ENCODE results near the gene JMJD8. TPM values are rescaled to one million over a fixed set of nuclear protein-coding genes. Genes with fewer than 3 reads are reported as not detected.
A peak's percentile ranks its signal among the peaks of the same experiment; 100 is the strongest.

Gene JMJD8
- total and polyA plus RNA-seq, 5 donors: 49.7 to 55.7 (median 53.7) TPM

DNA sequence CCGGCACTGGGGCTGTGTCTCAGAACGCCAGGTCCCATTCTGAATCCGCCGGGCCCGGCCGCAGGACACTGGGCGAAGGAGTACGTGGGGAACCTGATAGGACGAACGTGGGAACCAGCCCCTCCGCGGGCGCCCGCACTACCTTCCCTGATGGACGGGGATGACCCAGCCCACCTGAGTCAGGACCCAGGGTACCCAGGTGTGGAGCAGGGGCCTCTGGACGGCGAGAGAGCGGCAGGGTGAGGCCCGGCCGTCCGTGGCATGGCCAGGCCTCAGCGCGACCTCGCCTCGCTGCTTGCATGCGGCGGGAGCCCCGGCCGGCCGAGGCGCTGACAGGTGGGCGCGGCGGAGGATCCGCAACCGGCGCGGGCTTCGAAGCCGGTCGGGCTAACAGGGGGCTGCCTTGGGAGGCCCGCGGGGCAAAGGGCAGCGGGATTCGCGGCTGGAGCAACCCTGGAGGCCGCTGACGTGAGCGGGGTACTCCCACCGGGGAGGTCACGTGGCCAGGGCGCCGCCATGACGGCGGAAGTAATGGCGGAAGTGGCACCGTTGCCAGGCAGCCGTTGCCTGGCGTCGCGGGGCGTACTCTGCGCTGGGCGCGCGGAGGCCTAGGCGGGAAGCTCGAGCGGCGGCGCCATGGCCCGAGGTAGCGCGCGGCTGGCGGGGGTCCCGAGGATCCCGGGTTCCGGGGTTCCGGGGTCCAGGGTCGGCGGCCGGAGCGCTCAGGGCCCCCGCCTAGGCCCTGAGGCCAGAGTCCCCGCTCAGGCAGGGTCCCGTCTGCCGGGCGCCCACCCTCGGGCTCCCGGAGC is 35.1 kb downstream of the JMJD8 start, which contains the start of gene WDR90:
Gene WDR90, plus strand, starts transcription at position 585 of the 809 bp plus-strand sequence. Its CDS starts 52 bp downstream, at position 637.
- peak; percentile 88 to 90 for ATAC-seq
- peaks cover 3% of the 10 kb centered on the region for H3K4me1 ChIP-seq (ENCODE audit: control insufficient read depth, insufficient read depth, low read length)
- no peaks in the 10 kb centered on the region for H3K9me3 ChIP-seq (ENCODE audit: control insufficient read depth, low read length)
- WGBS: under 1% methylated on average over 91 of the region's 91 CpGs
- peak within 1 kb of the TSS; percentile 51 for H3K4me3 ChIP-seq (ENCODE audit: low read length)
- peak; percentile 96 to 98 (median 98) for DNase-seq
- no peaks in the 10 kb centered on the region for H3K27me3 ChIP-seq (ENCODE audit: control insufficient read depth, insufficient read depth)
- peak within 1 kb of the TSS; percentile 13 for H3K27ac ChIP-seq (ENCODE audit: low read length)
- intact Hi-C loops (cut with DNase I): no loop called here

DNA sequence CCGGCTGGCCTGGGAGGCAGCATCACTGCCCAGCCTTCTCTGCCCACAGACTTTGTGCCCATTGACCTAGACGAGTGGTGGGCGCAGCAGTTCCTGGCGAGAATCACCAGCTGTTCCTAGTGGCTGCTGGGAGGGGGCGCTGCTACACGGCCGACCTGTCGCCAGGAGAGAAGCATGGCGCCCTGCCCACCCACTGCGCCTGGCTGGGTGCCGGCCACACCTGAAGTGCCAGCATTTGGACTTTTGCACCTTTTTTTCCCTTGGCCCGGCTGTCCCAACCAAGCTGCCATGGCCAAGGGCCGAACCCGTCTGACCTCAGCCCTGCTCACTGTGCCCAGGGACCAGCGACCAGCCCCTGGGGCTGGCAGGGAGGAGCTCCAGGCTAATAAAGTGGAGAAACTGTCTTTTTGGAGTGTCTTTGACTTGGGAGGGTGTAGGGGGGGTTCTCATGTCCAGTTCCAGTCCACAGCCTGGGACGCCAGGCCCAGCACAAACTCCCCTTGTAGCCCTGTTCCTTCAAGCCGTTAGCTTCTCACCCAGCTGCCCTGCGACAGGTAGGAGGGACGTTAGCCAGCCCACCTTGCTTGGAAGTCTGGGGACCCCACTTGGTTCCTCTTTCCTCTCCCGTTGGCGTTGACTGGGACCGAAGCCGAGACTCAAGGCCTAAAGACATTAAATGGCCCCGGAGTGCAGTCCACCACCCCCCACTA is 35.9 kb downstream of the JMJD8 start:
- peak overlapping the region; percentile 51 for H3K4me3 ChIP-seq (ENCODE audit: low read length)
- peaks cover 3% of the 10 kb centered on the region for H3K4me1 ChIP-seq (ENCODE audit: control insufficient read depth, insufficient read depth, low read length)
- ATAC-seq (no peak), DNase-seq (no peak)
- WGBS: 44% methylated on average over 24 of the region's 24 CpGs
- intact Hi-C loops (cut with DNase I): no loop called here
- peak overlapping the region; percentile 13 for H3K27ac ChIP-seq (ENCODE audit: low read length)
- no peaks in the 10 kb centered on the region for H3K9me3 ChIP-seq (ENCODE audit: control insufficient read depth, low read length)
- H3K27me3 ChIP-seq (ENCODE audit: control insufficient read depth, insufficient read depth): no peaks in the 10 kb centered on the region

DNA sequence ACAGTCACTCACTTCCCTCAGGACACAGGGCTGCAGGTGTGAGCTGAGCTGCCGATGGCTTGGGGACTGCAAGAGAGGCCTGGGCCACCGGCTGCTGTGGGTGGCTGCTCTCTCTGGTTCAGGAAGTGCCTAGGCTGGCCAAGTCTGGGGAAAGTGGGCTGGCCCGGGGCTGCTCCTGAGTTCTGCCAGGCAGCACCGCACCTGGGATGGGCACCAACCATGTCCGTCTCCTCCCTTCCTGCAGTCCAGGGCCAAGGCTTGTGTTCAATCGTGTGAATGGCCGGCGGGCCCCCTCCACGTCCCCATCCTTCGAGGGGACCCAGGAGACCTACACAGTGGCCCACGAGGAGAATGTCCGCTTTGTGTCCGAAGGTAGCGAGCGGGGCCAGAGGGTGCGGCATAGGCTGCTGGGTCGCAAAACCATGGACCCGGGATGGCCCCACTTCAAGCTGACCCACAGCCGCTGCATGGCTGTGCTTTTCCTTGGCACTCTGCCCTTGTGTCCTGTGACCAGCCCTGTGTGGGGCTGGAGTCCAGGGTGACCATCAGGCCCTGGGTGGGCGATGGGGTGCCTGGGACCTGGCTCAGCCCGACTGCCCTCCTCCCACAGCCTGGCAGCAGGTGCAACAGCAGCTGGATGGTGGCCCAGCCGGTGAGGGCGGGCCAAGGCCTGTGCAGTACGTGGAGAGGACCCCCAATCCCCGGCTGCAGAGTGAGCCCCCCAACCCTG is 36.8 kb downstream of the JMJD8 start:
- no peaks in the 10 kb centered on the region for H3K27me3 ChIP-seq (ENCODE audit: control insufficient read depth, insufficient read depth)
- H3K4me3 ChIP-seq (ENCODE audit: low read length): no peak overlapping the region
- WGBS: 75% methylated on average over 25 of the region's 25 CpGs
- no peaks in the 10 kb centered on the region for H3K9me3 ChIP-seq (ENCODE audit: control insufficient read depth, low read length)
- H3K4me1 ChIP-seq (ENCODE audit: control insufficient read depth, insufficient read depth, low read length): peaks cover 3% of the 10 kb centered on the region
- DNase-seq (no peak), ATAC-seq (peak in 1 of 2 donors; percentile 1)
- peak overlapping the region; percentile 22 for H3K27ac ChIP-seq (ENCODE audit: low read length)
- intact Hi-C loops (cut with DNase I): no loop called here

DNA sequence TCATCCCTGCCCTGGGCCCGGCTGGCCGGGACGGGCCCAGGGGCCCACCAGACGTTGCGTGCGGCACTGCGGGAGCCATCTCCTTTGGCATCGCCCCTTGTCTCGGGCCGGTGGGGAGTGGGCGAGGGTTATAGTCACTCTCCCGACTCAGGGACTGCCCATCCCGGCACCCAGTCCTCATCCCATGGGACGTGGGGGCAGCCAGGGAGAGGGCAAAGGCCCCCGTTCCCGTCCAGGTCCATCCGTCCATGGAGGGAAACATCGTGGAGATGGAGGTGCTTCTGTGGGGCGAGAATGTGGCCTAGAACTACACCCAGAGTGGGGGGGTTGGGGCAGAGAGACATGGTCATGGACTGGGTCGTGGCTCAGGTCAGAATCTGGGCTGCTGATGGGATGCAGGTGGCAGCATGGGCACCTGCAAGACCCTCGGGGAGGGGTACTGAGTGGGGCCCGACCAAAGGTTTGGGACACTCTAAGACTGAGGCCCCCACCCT is 37.4 kb downstream of the JMJD8 start:
- Histone ChIP-seq H3K4me3 (ENCODE audit: low read length) (no peak overlapping the region), H3K9me3 (ENCODE audit: control insufficient read depth, low read length) (no peaks in the 10 kb centered on the region), H3K4me1 (ENCODE audit: control insufficient read depth, insufficient read depth, low read length) (peaks cover 3% of the 10 kb centered on the region), H3K27ac (ENCODE audit: low read length) (peak overlapping the region; percentile 22), H3K27me3 (ENCODE audit: control insufficient read depth, insufficient read depth) (no peaks in the 10 kb centered on the region)
- DNase-seq (no peak), ATAC-seq (no peak)
- intact Hi-C loops (cut with DNase I): no loop called here
- WGBS: 81% methylated on average over 22 of the region's 22 CpGs

DNA sequence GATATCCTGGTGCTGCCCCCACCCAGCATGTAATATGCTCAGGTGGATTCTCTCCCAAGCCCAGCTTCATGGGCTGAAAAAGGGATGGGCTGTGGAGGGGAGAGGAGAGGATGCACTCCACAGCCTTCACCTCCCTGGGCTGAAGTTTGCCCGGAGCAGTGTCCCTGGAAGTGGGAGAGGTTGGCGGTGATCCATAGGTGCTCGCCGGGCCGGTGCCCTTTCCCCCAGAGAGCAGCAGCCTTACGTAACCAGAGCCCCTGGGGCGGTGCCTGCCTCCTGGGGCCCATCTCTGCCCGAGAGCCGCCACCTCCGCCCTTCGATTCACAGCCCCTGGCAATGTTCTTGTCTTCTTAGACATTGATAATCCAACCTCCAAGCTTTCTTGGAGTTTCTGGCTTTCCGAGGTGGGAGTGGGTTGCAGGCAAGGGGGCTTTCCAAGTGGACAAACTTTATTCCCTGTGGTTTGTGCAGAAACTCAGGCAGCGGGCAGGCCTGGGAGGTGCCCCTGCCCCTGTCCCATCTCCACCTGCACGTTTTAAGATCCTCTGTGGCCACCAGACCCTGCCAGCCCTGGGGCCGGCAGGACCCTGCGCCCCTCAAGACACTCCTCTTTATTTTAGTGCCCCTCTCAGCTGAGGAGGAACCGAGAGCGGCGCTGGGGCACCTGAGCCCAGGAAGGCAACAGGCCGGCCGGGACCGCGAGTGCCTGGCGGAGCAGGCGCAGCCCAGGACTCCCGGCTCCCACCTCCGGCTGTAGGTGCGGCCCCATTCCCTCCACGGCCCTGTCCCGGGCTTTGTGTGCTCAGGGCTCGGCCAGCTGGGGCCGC is 38.1 kb downstream of the JMJD8 start:
- H3K27ac ChIP-seq (ENCODE audit: low read length): peak overlapping the region; percentile 22
- peaks cover 3% of the 10 kb centered on the region for H3K4me1 ChIP-seq (ENCODE audit: control insufficient read depth, insufficient read depth, low read length)
- ATAC-seq (no peak), DNase-seq (no peak)
- H3K4me3 ChIP-seq (ENCODE audit: low read length): no peak overlapping the region
- intact Hi-C loops (cut with DNase I): no loop called here
- no peaks in the 10 kb centered on the region for H3K27me3 ChIP-seq (ENCODE audit: control insufficient read depth, insufficient read depth)
- 72% methylated on average over 32 of the region's 32 CpGs for WGBS
- H3K9me3 ChIP-seq (ENCODE audit: control insufficient read depth, low read length): no peaks in the 10 kb centered on the region

DNA sequence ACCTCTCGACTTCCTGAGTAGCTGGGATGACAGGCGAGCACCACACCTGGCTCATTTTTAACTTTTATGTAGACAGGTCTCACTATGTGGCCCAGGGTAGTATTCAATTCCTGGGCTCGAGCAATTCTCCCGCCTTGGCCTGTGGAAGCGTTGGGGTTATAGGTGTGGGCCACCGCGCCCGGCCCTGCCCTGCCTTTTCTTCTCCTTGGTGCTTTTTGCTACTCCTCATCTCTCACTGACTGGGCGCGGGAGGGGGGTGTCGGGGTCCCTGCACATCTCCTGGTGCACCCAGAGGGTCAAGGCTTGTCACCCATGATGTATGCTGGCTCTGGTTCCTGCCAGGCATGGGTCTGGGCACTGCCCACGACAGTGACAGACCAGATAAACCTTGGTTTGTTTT is 39.6 kb downstream of the JMJD8 start:
- Histone ChIP-seq H3K27ac (ENCODE audit: low read length) (no peak overlapping the region), H3K4me1 (ENCODE audit: control insufficient read depth, insufficient read depth, low read length) (peaks cover 3% of the 10 kb centered on the region)
- intact Hi-C loops (cut with DNase I): no loop called here

DNA sequence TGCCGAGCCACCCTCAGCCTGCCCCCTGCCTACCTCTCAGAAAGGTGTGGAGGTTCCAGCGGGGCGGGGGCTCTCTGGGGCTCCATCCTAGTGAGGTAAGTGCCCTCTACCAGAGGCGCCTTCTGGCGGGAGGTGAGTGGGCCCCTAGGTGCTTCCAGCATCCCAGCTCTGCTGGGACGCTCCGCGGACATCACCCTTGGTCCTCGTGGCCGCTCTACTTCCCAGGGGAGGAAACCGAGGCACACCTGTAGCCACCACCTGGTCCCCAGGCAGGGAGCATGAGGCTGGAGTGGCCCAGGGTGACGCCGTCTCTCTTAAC is 41.1 kb downstream of the JMJD8 start:
- H3K4me3 ChIP-seq (ENCODE audit: low read length): peak overlapping the region; percentile 72
- no peaks in the 10 kb centered on the region for H3K27me3 ChIP-seq (ENCODE audit: control insufficient read depth, insufficient read depth)
- intact Hi-C loops (cut with DNase I): no loop called here
- 86% methylated on average over 13 of the region's 13 CpGs for WGBS
- no peak for ATAC-seq
- H3K4me1 ChIP-seq (ENCODE audit: control insufficient read depth, insufficient read depth, low read length): peaks cover 1% of the 10 kb centered on the region
- no peak for DNase-seq
- peak overlapping the region; percentile 71 for H3K27ac ChIP-seq (ENCODE audit: low read length)
- no peaks in the 10 kb centered on the region for H3K9me3 ChIP-seq (ENCODE audit: control insufficient read depth, low read length)

More for the DNA sequence above, 39.6 kb downstream of the JMJD8 start:
- no peak for ATAC-seq
- 86% methylated on average over 12 of the region's 12 CpGs for WGBS
- DNase-seq: no peak
- no peaks in the 10 kb centered on the region for H3K27me3 ChIP-seq (ENCODE audit: control insufficient read depth, insufficient read depth)
- no peaks in the 10 kb centered on the region for H3K9me3 ChIP-seq (ENCODE audit: control insufficient read depth, low read length)
- no peak overlapping the region for H3K4me3 ChIP-seq (ENCODE audit: low read length)

DNA sequence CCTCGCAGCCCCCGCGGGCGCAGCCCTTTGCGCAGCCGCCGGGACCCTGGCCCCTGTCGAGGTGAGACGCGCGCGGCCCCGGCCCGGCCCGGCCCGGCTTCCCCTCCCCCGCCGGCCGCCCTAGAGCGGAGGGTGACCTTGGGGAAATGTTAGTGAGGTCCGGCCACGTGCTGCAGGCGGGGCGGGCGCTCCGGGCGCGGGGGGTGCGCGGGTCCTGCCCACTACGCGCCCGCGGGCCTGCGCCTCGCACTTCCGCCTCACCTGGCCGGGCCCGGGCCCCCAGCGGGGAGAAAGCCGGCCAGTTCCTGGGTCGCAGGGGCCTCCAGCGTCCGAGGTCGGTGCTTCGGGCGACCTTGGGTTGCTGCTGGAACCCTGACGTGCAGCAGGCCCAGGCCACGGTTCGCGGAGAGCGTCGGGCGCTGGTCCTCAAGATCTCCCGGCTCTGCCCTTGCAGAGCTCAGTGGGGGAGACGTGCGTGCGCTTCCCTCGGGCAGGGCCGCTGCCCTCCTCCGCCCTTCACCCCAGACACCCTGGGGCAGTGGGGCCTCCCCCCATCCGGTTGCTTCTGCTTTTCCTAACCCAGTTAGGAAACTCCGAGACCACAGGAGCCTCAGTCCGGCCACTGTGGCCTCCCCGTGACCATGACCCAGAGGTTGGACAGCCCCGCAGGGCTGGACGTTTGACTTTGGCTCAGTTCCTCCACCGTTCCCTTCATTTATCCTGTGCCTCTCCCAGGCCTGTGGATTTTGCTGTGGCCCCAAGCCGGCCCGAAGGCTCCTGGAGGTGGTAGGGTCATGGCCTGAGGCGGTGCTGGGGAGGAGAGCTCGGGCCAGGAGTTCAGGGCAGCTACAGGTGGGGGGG is 41.7 kb downstream of the JMJD8 start:
- DNase-seq (peak in 2 of 3 donors; percentile 83 to 86), ATAC-seq (peak; percentile 11 to 41)
- intact Hi-C loops (cut with DNase I): no loop called here
- Histone ChIP-seq H3K4me1 (ENCODE audit: control insufficient read depth, insufficient read depth, low read length) (peaks cover 2% of the 10 kb centered on the region), H3K9me3 (ENCODE audit: control insufficient read depth, low read length) (no peaks in the 10 kb centered on the region), H3K27ac (ENCODE audit: low read length) (peak overlapping the region; percentile 71), H3K4me3 (ENCODE audit: low read length) (peak overlapping the region; percentile 72), H3K27me3 (ENCODE audit: control insufficient read depth, insufficient read depth) (no peaks in the 10 kb centered on the region)
- 5% methylated on average over 72 of the region's 72 CpGs for WGBS

DNA sequence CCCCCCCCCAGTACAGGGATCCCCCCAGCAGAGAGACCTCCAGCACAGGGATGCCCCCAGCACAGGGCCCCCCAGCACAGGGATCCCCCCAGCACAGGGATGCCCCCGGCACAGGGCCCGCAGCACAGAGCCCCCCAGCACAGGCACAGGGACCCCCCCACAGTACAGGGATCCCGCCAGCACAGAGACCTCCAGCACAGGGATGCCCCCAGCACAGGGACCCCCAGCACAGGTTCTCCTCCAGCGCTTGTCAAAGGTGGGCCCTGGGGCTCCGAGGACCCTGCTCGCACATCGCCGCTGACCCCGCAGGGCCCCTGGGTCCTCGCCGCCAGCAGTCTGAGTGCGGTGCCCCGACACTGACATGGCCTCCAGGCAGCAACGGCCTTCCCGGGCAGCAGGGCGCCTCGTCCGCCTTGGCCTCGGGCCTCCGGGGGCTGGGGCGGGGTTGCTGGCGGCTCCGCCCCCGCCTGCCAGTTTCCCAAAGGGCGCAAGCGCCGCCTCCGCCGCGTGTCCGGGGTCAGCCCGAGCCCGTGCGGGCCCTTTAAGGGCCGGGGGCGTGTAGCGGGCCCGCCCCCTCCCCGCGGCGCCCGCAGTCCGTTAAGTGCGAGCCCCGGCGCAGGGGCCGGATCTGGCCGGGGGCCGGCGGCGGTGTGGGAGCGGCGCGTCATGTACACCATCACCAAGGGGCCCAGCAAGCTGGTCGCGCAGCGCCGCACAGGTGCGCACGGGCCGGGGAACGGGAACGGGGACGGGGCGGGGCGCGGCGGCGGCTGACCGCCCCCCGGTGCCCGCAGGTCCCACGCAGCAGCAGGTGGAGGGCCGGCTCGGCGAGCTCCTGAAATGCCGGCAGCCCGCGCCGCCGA is 42.6 kb downstream of the JMJD8 start, which contains the start of gene MCRIP2:
Gene MCRIP2, plus strand, starts transcription at position 503 of the 863 bp plus-strand sequence. Its CDS starts 164 bp downstream, at position 667.
- Histone ChIP-seq H3K27ac (ENCODE audit: low read length) (peak within 1 kb of the TSS; percentile 98), H3K9me3 (ENCODE audit: control insufficient read depth, low read length) (no peaks in the 10 kb centered on the region), H3K4me1 (ENCODE audit: control insufficient read depth, insufficient read depth, low read length) (peaks cover 3% of the 10 kb centered on the region), H3K4me3 (ENCODE audit: low read length) (peak within 1 kb of the TSS; percentile 72), H3K27me3 (ENCODE audit: control insufficient read depth, insufficient read depth) (no peaks in the 10 kb centered on the region)
- 2% methylated on average over 81 of the region's 81 CpGs for WGBS
- DNase-seq (peak; percentile 89 to 96 (median 96)), ATAC-seq (peak; percentile 67 to 76)
- intact Hi-C loops (cut with DNase I): no loop called here
